HL-60/S4 treated with phorbol 12-myristate 13-acetate at 8.2 ng/mL for 4 days and 3 days (cell line): ENCODE data around the gene CELF4.

Experiments used
- in situ Hi-C: fragments of 300-500 bp; cut with MboI; formaldehyde crosslinking; loops from 2 replicates; pipeline ENCODE4 v1.15.0; 2022; ENCODE audit warnings: low sequenced_read_pairs

The CELF4 gene

GRCh38 chr18:37330173-37330572 is 235.4 kb downstream of the CELF4 start:
- in situ Hi-C loops = no loop called here

GRCh38 chr18:37328946-37329719 is 236.5 kb downstream of the CELF4 start:
- in situ Hi-C loops = no loop called here

- in situ Hi-C loops = no loop called here
Measured at GRCh38 chr18:37327063-37327577, 238.5 kb downstream of the CELF4 start.

- in situ Hi-C loops = no loop called here
Measured at GRCh38 chr18:37322492-37323035, 243.0 kb downstream of the CELF4 start.

- in situ Hi-C loops = no loop called here
Measured at GRCh38 chr18:37321582-37322491, 243.8 kb downstream of the CELF4 start.

GRCh38 chr18:37320317-37320716 is 245.3 kb downstream of the CELF4 start:
- in situ Hi-C loops = no loop called here

- in situ Hi-C loops = no loop called here
Measured at GRCh38 chr18:37318360-37319355, 246.9 kb downstream of the CELF4 start.

GRCh38 chr18:37317486-37317885 is 248.1 kb downstream of the CELF4 start:
- in situ Hi-C loops = no loop called here

- in situ Hi-C loops = no loop called here
Measured at GRCh38 chr18:37316468-37316867, 249.1 kb downstream of the CELF4 start.

- in situ Hi-C loops = no loop called here
Measured at GRCh38 chr18:37315935-37316334, 249.7 kb downstream of the CELF4 start.

- in situ Hi-C loops = no loop called here
Measured at GRCh38 chr18:37314534-37314933, 251.1 kb downstream of the CELF4 start.

- in situ Hi-C loops = no loop called here
Measured at GRCh38 chr18:37313624-37314023, 252.0 kb downstream of the CELF4 start.

GRCh38 chr18:37309861-37310260 is 255.7 kb downstream of the CELF4 start:
- in situ Hi-C loops = no loop called here

GRCh38 chr18:37309059-37309458 is 256.5 kb downstream of the CELF4 start:
- in situ Hi-C loops = no loop called here

- in situ Hi-C loops = no loop called here
Measured at GRCh38 chr18:37307181-37307580, 258.4 kb downstream of the CELF4 start.

GRCh38 chr18:37306432-37306831 is 259.2 kb downstream of the CELF4 start:
- in situ Hi-C loops = no loop called here

- in situ Hi-C loops = no loop called here
Measured at GRCh38 chr18:37305066-37305465, 260.5 kb downstream of the CELF4 start.

GRCh38 chr18:37304012-37304680 is 261.5 kb downstream of the CELF4 start:
- in situ Hi-C loops = no loop called here

GRCh38 chr18:37303009-37303408 is 262.6 kb downstream of the CELF4 start:
- in situ Hi-C loops = no loop called here

GRCh38 chr18:37302519-37302918 is 263.1 kb downstream of the CELF4 start:
- in situ Hi-C loops = no loop called here
